MCF 10A (cell line): Measurements from ENCODE around the gene LONRF3. TPM values are rescaled to one million over a fixed set of nuclear protein-coding genes. Genes with fewer than 3 reads are reported as not detected.

Experiments used
- Bru-seq: library from RNA; stranded (reverse); fragments of 400-500 nt; gene quantifications from one replicate; lab custom pipeline; 2021; lab: Mats Ljungman, UMichigan
- BruChase-seq, 2 experiments: library from RNA; stranded (reverse); fragments of 400-500 nt; gene quantifications; one replicate each; lab custom pipeline; 2021; lab: Mats Ljungman, UMichigan
- BruUV-seq: library from RNA; stranded (reverse); fragments of 400-500 nt; replicated peaks from 2 replicates; lab custom pipeline; 2021; lab: Mats Ljungman, UMichigan
- CTCF ChIA-PET: fragments of 300-600 bp; sonication (Branson Sonifier 250); formaldehyde crosslinking; extraction: SDS; loops from one replicate; lab custom pipeline; 2021; ENCODE audit warnings: antibody characterized with exemption, inconsistent platforms; lab: Yijun Ruan, JAX
- POLR2A ChIA-PET: fragments of 300-600, 350-650 bp; sonication (Branson Sonifier 250); formaldehyde crosslinking; extraction: SDS; loops from one replicate; lab custom pipeline; 2020; ENCODE audit warnings: antibody characterized with exemption, inconsistent platforms; lab: Yijun Ruan, JAX
- DNase-seq: peaks from one replicate; pipeline ENCODE4 v3.0.0-alpha.2; 2018; ENCODE audit not compliant: unreplicated experiment
- H3K27ac Mint-ChIP-seq: one replicate; pipeline ENCODE4 v1.8.0; 2022; ENCODE audit warnings: mild to moderate bottlenecking, low read depth, mixed read lengths; ENCODE audit not compliant: unreplicated experiment
- H3K27me3 Mint-ChIP-seq: one replicate; pipeline ENCODE4 v1.8.0; 2022; ENCODE audit warnings: mixed read lengths; ENCODE audit not compliant: insufficient read depth, unreplicated experiment
- H3K36me3 Mint-ChIP-seq: one replicate; pipeline ENCODE4 v1.8.0; 2022; ENCODE audit warnings: mild to moderate bottlenecking, moderate library complexity, mixed read lengths; ENCODE audit not compliant: insufficient read depth, unreplicated experiment
- H3K4me1 Mint-ChIP-seq: one replicate; pipeline ENCODE4 v1.8.0; 2022; ENCODE audit warnings: mixed read lengths; ENCODE audit not compliant: insufficient read depth, unreplicated experiment
- H3K4me3 Mint-ChIP-seq: one replicate; pipeline ENCODE4 v1.8.0; 2022; ENCODE audit warnings: mild to moderate bottlenecking, moderate library complexity, mixed read lengths; ENCODE audit not compliant: unreplicated experiment
- H3K9me3 Mint-ChIP-seq: one replicate; pipeline ENCODE4 v1.8.0; 2022; ENCODE audit warnings: mixed read lengths; ENCODE audit not compliant: unreplicated experiment
- CTCF ChIP-seq: fragments of 200-600 bp; IDR thresholded peaks from one replicate; pipeline ENCODE4 v1.8.0; 2022; ENCODE audit warnings: antibody characterized with exemption, mild to moderate bottlenecking; ENCODE audit not compliant: unreplicated experiment
- intact Hi-C: fragments of 100-400 bp; cut with micrococcal nuclease; formaldehyde crosslinking; loops from 2 replicates; pipeline ENCODE4 v1.14.1; 2022
- long read RNA-seq: library from polyadenylated mRNA; stranded (forward); transcript quantifications from one replicate; pipeline ENCODE4 v2.0.0, GENCODE V29; 2022
- total RNA-seq: library from RNA; stranded (reverse); gene quantifications from 2 replicates; pipeline ENCODE4 v1.2.3, GENCODE V29; 2022

LONRF3 gene
- total RNA-seq: 1.0 and 1.4 TPM in 2 replicates
- Bru-seq, nascent RNA: percentile 39 among the genes with signal in this experiment
- percentile 28 among the genes with signal in this experiment for BruChase-seq, experiment 1, labeled RNA remaining after a 6-hour chase
- percentile 33 among the genes with signal in this experiment for BruChase-seq, experiment 2, labeled RNA remaining after a 2-hour chase
- long read RNA-seq, partial matches to known transcripts: 0 of 2 reads
- long read RNA-seq, other reads (novel, unspliced or antisense): 1 of 2 reads

- no peak for TF ChIP-seq CTCF
- POLR2A ChIA-PET: no interaction called here
- intact Hi-C loops: no loop called here
Measured at GRCh38 chrX:118974088-118974907, at the start of gene LONRF3. Gene LONRF3 (plus strand): TSS chrX:118974618. CDS start chrX:118974781, 163 bp downstream.

GRCh38 chrX:118928151-118928550, 46.3 kb upstream of the LONRF3 start:
- H3K27me3 Mint-ChIP-seq: no peaks in the 10 kb centered on the region
- BruUV-seq: no TSS peak
- CTCF ChIA-PET: no interaction called here
- H3K4me3 Mint-ChIP-seq: no peak overlapping the region
- DNase-seq: no peak
- no peak overlapping the region for H3K27ac Mint-ChIP-seq
- TF ChIP-seq CTCF: no peak
- POLR2A ChIA-PET: no interaction called here
- intact Hi-C loops: no loop called here
- H3K36me3 Mint-ChIP-seq: no peaks in the 10 kb centered on the region
- no peaks in the 10 kb centered on the region for H3K4me1 Mint-ChIP-seq
- H3K9me3 Mint-ChIP-seq: no peaks in the 10 kb centered on the region

More at GRCh38 chrX:118974088-118974907, at the start of gene LONRF3:
- H3K27me3 Mint-ChIP-seq: peaks cover 39% of the 10 kb centered on the region
- H3K36me3 Mint-ChIP-seq: peaks cover 5% of the 10 kb centered on the region
- no TSS peak for BruUV-seq
- no peaks in the 10 kb centered on the region for H3K9me3 Mint-ChIP-seq
- peak; percentile 62 for DNase-seq
- peaks cover 7% of the 10 kb centered on the region for H3K4me1 Mint-ChIP-seq
- CTCF ChIA-PET: interaction anchor here (0.8 kb wide), 1 partner anchor 126 kb away, joined by 3 read pairs; no protein-coding TSS in a partner anchor
- H3K4me3 Mint-ChIP-seq: peak within 1 kb of the TSS; percentile 74
- H3K27ac Mint-ChIP-seq: no peak within 1 kb of the TSS

GRCh38 chrX:118935352-118935751, 39.1 kb upstream of the LONRF3 start:
- no peak for TF ChIP-seq CTCF
- no peak overlapping the region for H3K27ac Mint-ChIP-seq
- CTCF ChIA-PET: no interaction called here
- H3K36me3 Mint-ChIP-seq: no peaks in the 10 kb centered on the region
- H3K4me1 Mint-ChIP-seq: no peaks in the 10 kb centered on the region
- intact Hi-C loops: no loop called here
- POLR2A ChIA-PET: no interaction called here
- no peak overlapping the region for H3K4me3 Mint-ChIP-seq
- no peaks in the 10 kb centered on the region for H3K9me3 Mint-ChIP-seq
- no peak for DNase-seq
- no TSS peak for BruUV-seq
- H3K27me3 Mint-ChIP-seq: peaks cover 36% of the 10 kb centered on the region

GRCh38 chrX:118941147-118941546, 33.3 kb upstream of the LONRF3 start:
- peaks cover 58% of the 10 kb centered on the region for H3K27me3 Mint-ChIP-seq
- ChIA-PET POLR2A (no interaction called here), CTCF (no interaction called here)
- intact Hi-C loops: no loop called here
- H3K4me3 Mint-ChIP-seq: no peak overlapping the region
- BruUV-seq: no TSS peak
- TF ChIP-seq CTCF: no peak
- H3K9me3 Mint-ChIP-seq: no peaks in the 10 kb centered on the region
- no peaks in the 10 kb centered on the region for H3K36me3 Mint-ChIP-seq
- H3K27ac Mint-ChIP-seq: no peak overlapping the region
- no peak for DNase-seq
- H3K4me1 Mint-ChIP-seq: no peaks in the 10 kb centered on the region
